GM12875 (cell line): ENCODE results near the gene USP7.
"Not testable (repeated sequence)": the region's sequence is repeated elsewhere in the genome, so short reads cannot be mapped to it uniquely, and the experiment has no call there.

ENCODE experiments used
- H3K4me3 ChIP-seq: one replicate; pipeline ENCODE4 v1.5.1; 2011; ENCODE audit warnings: low read depth, low read length, control low read depth
- CTCF ChIP-seq: IDR thresholded peaks from 2 replicates; pipeline ENCODE4 v1.5.1; 2011; ENCODE audit warnings: low read depth, mild to moderate bottlenecking, control low read depth, inconsistent platforms, low read length, moderate library complexity, borderline replicate concordance; ENCODE audit not compliant: insufficient read depth

The USP7 gene

GRCh38 chr16:8996891-8997290 lies 33.2 kb upstream of the USP7 start:
- no peak for TF ChIP-seq CTCF
- no peak overlapping the region for H3K4me3 ChIP-seq

GRCh38 chr16:8990445-8990844 lies 26.7 kb upstream of the USP7 start:
- no peak for TF ChIP-seq CTCF
- no peak overlapping the region for H3K4me3 ChIP-seq

GRCh38 chr16:8989099-8989878 lies 25.6 kb upstream of the USP7 start:
- H3K4me3 ChIP-seq = no peak overlapping the region
- TF ChIP-seq CTCF = no peak

- no peak overlapping the region for H3K4me3 ChIP-seq
- no peak for TF ChIP-seq CTCF
These were observed 23.1 kb upstream of the USP7 start for GRCh38 chr16:8986818-8987191.

- TF ChIP-seq CTCF = no peak
These were observed 22.4 kb upstream of the USP7 start for GRCh38 chr16:8986111-8986510.

GRCh38 chr16:8982816-8983215 lies 19.1 kb upstream of the USP7 start:
- no peak overlapping the region for H3K4me3 ChIP-seq
- no peak for TF ChIP-seq CTCF

More at GRCh38 chr16:8986111-8986510, 22.4 kb upstream of the USP7 start:
- no peak overlapping the region for H3K4me3 ChIP-seq

GRCh38 chr16:8981901-8982300 lies 18.2 kb upstream of the USP7 start:
- not testable (repeated sequence) for H3K4me3 ChIP-seq

GRCh38 chr16:8976189-8976588 lies 12.5 kb upstream of the USP7 start:
- not testable (repeated sequence) for H3K4me3 ChIP-seq
